ENCODE results near the gene SMPD1.

SMPD1 gene

GRCh38 chr11:6415797-6416196, 25.5 kb downstream of the SMPD1 start:
- TF ChIP-seq Cebpa-rat (IDR thresholded peaks at IDR 0.05) = no peak
- H3K27ac ChIP-seq = peak overlapping the region in 3 of 11 experiments; percentile 22 to 49 (median 44); a peak in 6 of 22 replicates
- H3K27me3 ChIP-seq = peaks cover 0 to 11% (median 7%) of the 10 kb centered on the region in 11 experiments; a peak in 8 of 22 replicates
- no peak overlapping the region for H3K4me3 ChIP-seq
- no peaks in the 10 kb centered on the region for H3K9me3 ChIP-seq (replicated peaks in 1 of 11)
- H3K4me1 ChIP-seq = peaks cover 8 to 55% (median 36%) of the 10 kb centered on the region in 10 experiments
- peaks cover 0 to 26% (median 0%) of the 10 kb centered on the region in 11 experiments; a peak in 6 of 22 replicates for H4K20me1 ChIP-seq
- H3K4me2 ChIP-seq = peak overlapping the region in 9 of 11 experiments; percentile 4 to 94 (median 60); a peak in 16 of 22 replicates
- H3K9ac ChIP-seq = no peak overlapping the region
- H3K36me3 ChIP-seq = peaks cover 0 to 8% (median 3%) of the 10 kb centered on the region in 11 experiments; a peak in 11 of 22 replicates

GRCh38 chr11:6417907-6418556, 27.8 kb downstream of the SMPD1 start:
- H3K9ac ChIP-seq = peak overlapping the region; percentile 75 to 88 (median 85); a peak in 14 of 22 replicates
- no peaks in the 10 kb centered on the region for H3K9me3 ChIP-seq (replicated peaks in 1 of 11)
- peaks cover 0 to 11% (median 7%) of the 10 kb centered on the region in 11 experiments; a peak in 8 of 22 replicates for H3K27me3 ChIP-seq
- H3K4me1 ChIP-seq = peaks cover 8 to 55% (median 36%) of the 10 kb centered on the region in 10 experiments
- peak overlapping the region; percentile 74 to 93 (median 88) for H3K4me3 ChIP-seq
- no peaks in the 10 kb centered on the region; a peak in 1 of 22 replicates for H3K36me3 ChIP-seq
- H3K4me2 ChIP-seq = peak overlapping the region; percentile 79 to 96 (median 91)
- peaks cover 0 to 22% (median 0%) of the 10 kb centered on the region in 11 experiments; a peak in 4 of 22 replicates for H4K20me1 ChIP-seq
- no peak for TF ChIP-seq Cebpa-rat (IDR thresholded peaks at IDR 0.05)
- H3K27ac ChIP-seq = peak overlapping the region in 2 of 11 experiments; percentile 76 to 78; a peak in 2 of 22 replicates

- Histone ChIP-seq H4K20me1 (peaks cover 0 to 20% (median 0%) of the 10 kb centered on the region in 11 experiments; a peak in 4 of 22 replicates), H3K27me3 (peaks cover 0 to 11% (median 7%) of the 10 kb centered on the region in 11 experiments; a peak in 8 of 22 replicates), H3K27ac (peak overlapping the region; percentile 65 to 80 (median 75); a peak in 21 of 22 replicates), H3K4me2 (peak overlapping the region; percentile 79 to 96 (median 91)), H3K4me3 (peak overlapping the region; percentile 74 to 93 (median 88)), H3K4me1 (peaks cover 8 to 54% (median 36%) of the 10 kb centered on the region in 10 experiments), H3K9ac (peak overlapping the region; percentile 75 to 88 (median 85)), H3K9me3 (replicated peaks in 1 of 11) (no peaks in the 10 kb centered on the region), H3K36me3 (no peaks in the 10 kb centered on the region)
- no peak for TF ChIP-seq Cebpa-rat (IDR thresholded peaks at IDR 0.05)
Observed at GRCh38 chr11:6418557-6419008, 28.3 kb downstream of the SMPD1 start.

- peak within 1 kb of the TSS; percentile 65 to 80 (median 75) for H3K27ac ChIP-seq
- H3K9ac ChIP-seq = peak within 1 kb of the TSS; percentile 75 to 88 (median 85)
- H3K36me3 ChIP-seq = no peaks in the 10 kb centered on the region
Observed at GRCh38 chr11:6419009-6419631, 28.8 kb downstream of the SMPD1 start, which contains the start of gene APBB1. TSS of gene APBB1 (minus strand) at chr11:6419094. CDS start at chr11:6411347, 7,747 bp downstream.

GRCh38 chr11:6420677-6421076, 30.4 kb downstream of the SMPD1 start:
- Histone ChIP-seq H3K4me3 (no peak overlapping the region), H3K4me2 (no peak overlapping the region), H3K9ac (no peak overlapping the region), H4K20me1 (peaks cover 0 to 2% (median 0%) of the 10 kb centered on the region in 11 experiments; a peak in 1 of 22 replicates), H3K36me3 (no peaks in the 10 kb centered on the region), H3K27ac (no peak overlapping the region), H3K4me1 (peaks cover 8 to 35% (median 20%) of the 10 kb centered on the region in 10 experiments), H3K9me3 (replicated peaks in 1 of 11) (no peaks in the 10 kb centered on the region), H3K27me3 (peaks cover 0 to 11% (median 7%) of the 10 kb centered on the region in 11 experiments; a peak in 8 of 22 replicates)
- no peak for TF ChIP-seq Cebpa-rat (IDR thresholded peaks at IDR 0.05)

More at GRCh38 chr11:6419009-6419631, 28.8 kb downstream of the SMPD1 start, which contains the start of gene APBB1:
- no peaks in the 10 kb centered on the region for H3K9me3 ChIP-seq (replicated peaks in 1 of 11)
- H4K20me1 ChIP-seq = peaks cover 0 to 15% (median 0%) of the 10 kb centered on the region in 11 experiments; a peak in 4 of 22 replicates
- H3K27me3 ChIP-seq = peaks cover 0 to 11% (median 7%) of the 10 kb centered on the region in 11 experiments; a peak in 8 of 22 replicates
- peaks cover 8 to 50% (median 34%) of the 10 kb centered on the region in 10 experiments for H3K4me1 ChIP-seq
- peak within 1 kb of the TSS; percentile 74 to 93 (median 88) for H3K4me3 ChIP-seq
- no peak for TF ChIP-seq Cebpa-rat (IDR thresholded peaks at IDR 0.05)
- H3K4me2 ChIP-seq = peak within 1 kb of the TSS; percentile 79 to 96 (median 91)

GRCh38 chr11:6427516-6427915, 37.2 kb downstream of the SMPD1 start:
- Histone ChIP-seq H3K27ac (no peak overlapping the region), H3K4me3 (no peak overlapping the region), H3K36me3 (no peaks in the 10 kb centered on the region), H3K4me2 (no peak overlapping the region), H3K27me3 (no peaks in the 10 kb centered on the region), H4K20me1 (no peaks in the 10 kb centered on the region), H3K9me3 (replicated peaks in 1 of 11) (no peaks in the 10 kb centered on the region), H3K9ac (no peak overlapping the region), H3K4me1 (peaks cover 0 to 1% (median 0%) of the 10 kb centered on the region in 10 experiments; a peak in 2 of 20 replicates)
- TF ChIP-seq Cebpa-rat (IDR thresholded peaks at IDR 0.05) = no peak

- no peak overlapping the region for H3K27ac ChIP-seq
- no peak overlapping the region for H3K4me2 ChIP-seq
- no peaks in the 10 kb centered on the region for H3K36me3 ChIP-seq
- no peaks in the 10 kb centered on the region for H3K27me3 ChIP-seq
- no peaks in the 10 kb centered on the region for H4K20me1 ChIP-seq
- peaks cover 0 to 44% (median 37%) of the 10 kb centered on the region in 10 experiments; a peak in 17 of 20 replicates for H3K4me1 ChIP-seq
- H3K9me3 ChIP-seq (replicated peaks in 1 of 11) = no peaks in the 10 kb centered on the region
- no peak overlapping the region for H3K9ac ChIP-seq
- no peak overlapping the region for H3K4me3 ChIP-seq
- no peak for TF ChIP-seq Cebpa-rat (IDR thresholded peaks at IDR 0.05)
Observed at GRCh38 chr11:6431861-6432260, 41.6 kb downstream of the SMPD1 start.

- Histone ChIP-seq H3K27ac (peak overlapping the region in 4 of 11 experiments; percentile 55 to 66 (median 59); a peak in 8 of 22 replicates), H3K9me3 (replicated peaks in 1 of 11) (no peaks in the 10 kb centered on the region), H3K4me2 (peak overlapping the region in 8 of 11 experiments; percentile 39 to 79 (median 64); a peak in 16 of 22 replicates), H3K4me3 (no peak overlapping the region), H3K27me3 (no peaks in the 10 kb centered on the region), H3K9ac (peak overlapping the region in 1 of 11 experiments; percentile 0; a peak in 2 of 22 replicates), H4K20me1 (no peaks in the 10 kb centered on the region), H3K36me3 (no peaks in the 10 kb centered on the region), H3K4me1 (peaks cover 19 to 64% (median 49%) of the 10 kb centered on the region in 10 experiments)
- peak in 2 of 11 experiments; percentile 16 to 68; a peak in 3 of 22 replicates for TF ChIP-seq Cebpa-rat (IDR thresholded peaks at IDR 0.05)
Observed at GRCh38 chr11:6433998-6434660, 43.9 kb downstream of the SMPD1 start.
